NCI-H1694 (cell line): Measurements from ENCODE around the gene AFDN.

Source experiments
- DNase-seq: peaks from one replicate; lab custom pipeline; 2025; lab: John Stamatoyannopoulos, UW

AFDN gene

GRCh38 chr6:167843023-167843422 lies 16.3 kb downstream of the AFDN start:
- no peak for DNase-seq

- no peak for DNase-seq
Observed at GRCh38 chr6:167845856-167846255, 19.1 kb downstream of the AFDN start.

GRCh38 chr6:167846997-167847606 lies 20.4 kb downstream of the AFDN start:
- no peak for DNase-seq

- DNase-seq, result no peak
Observed at GRCh38 chr6:167847936-167848335, 21.2 kb downstream of the AFDN start.

GRCh38 chr6:167848783-167849182 lies 22.1 kb downstream of the AFDN start:
- no peak for DNase-seq

- DNase-seq, result no peak
Observed at GRCh38 chr6:167849846-167850459, 23.2 kb downstream of the AFDN start.

- no peak for DNase-seq
Observed at GRCh38 chr6:167850782-167851181, 24.1 kb downstream of the AFDN start.

- no peak for DNase-seq
Observed at GRCh38 chr6:167851370-167851952, 24.8 kb downstream of the AFDN start.

- DNase-seq, result no peak
Observed at GRCh38 chr6:167855825-167856425, 29.2 kb downstream of the AFDN start.

- DNase-seq, result no peak
Observed at GRCh38 chr6:167856474-167856873, 29.8 kb downstream of the AFDN start.

- no peak for DNase-seq
Observed at GRCh38 chr6:167856999-167857660, 30.4 kb downstream of the AFDN start.

GRCh38 chr6:167858086-167858591 lies 31.4 kb downstream of the AFDN start:
- DNase-seq, result no peak

- DNase-seq, result no peak
Observed at GRCh38 chr6:167858842-167859664, 32.3 kb downstream of the AFDN start.

GRCh38 chr6:167860550-167861226 lies 34.0 kb downstream of the AFDN start:
- DNase-seq, result no peak

GRCh38 chr6:167861424-167861823 lies 34.7 kb downstream of the AFDN start:
- DNase-seq, result no peak

- no peak for DNase-seq
Observed at GRCh38 chr6:167863897-167864296, 37.2 kb downstream of the AFDN start.

GRCh38 chr6:167866642-167867041 lies 39.9 kb downstream of the AFDN start:
- DNase-seq, result no peak

GRCh38 chr6:167870321-167870720 lies 43.6 kb downstream of the AFDN start:
- DNase-seq, result no peak

GRCh38 chr6:167872538-167873210 lies 46.0 kb downstream of the AFDN start:
- DNase-seq, result no peak

GRCh38 chr6:167877994-167878779 lies 51.5 kb downstream of the AFDN start:
- no peak for DNase-seq
